ENCODE results near the gene FAAP100. TPM values are rescaled to one million over a fixed set of nuclear protein-coding genes. Genes with fewer than 3 reads are reported as not detected.

The FAAP100 gene
- total and polyA plus RNA-seq, 3 donors from 2014 or later = 17.6 to 45.8 (median 42.6) TPM

DNA sequence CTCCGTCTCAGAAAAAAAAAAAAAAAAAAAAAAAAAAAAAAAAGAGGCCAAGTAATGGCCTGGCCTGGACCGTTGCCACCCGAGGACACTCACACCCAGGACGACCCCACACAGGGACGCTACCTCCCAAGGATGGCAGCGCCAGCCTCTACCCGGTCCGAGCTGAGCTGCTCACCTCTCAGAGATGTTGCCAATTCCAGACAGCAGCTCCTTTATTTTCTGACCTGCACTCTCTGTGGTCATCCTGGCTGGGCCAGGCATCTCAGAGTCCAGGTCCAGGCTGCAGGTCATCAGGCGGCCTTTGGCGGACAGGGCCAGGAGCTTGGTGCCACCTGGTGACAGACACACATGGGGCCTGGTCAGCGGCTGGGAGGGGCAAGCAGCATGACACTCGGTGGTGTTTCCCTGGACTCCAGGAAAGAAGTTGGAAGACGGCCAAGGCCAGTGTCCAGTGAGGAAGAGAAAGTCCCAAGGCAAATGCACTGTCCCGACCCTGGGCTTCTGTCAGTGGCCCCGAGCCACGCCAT is 3.1 kb downstream of the FAAP100 start:
- no peak overlapping the region for H3K4me3 ChIP-seq
- intact Hi-C loops (cut with DNase I; ENCODE audit: low total_unique reads) = no loop called here
- H3K27me3 ChIP-seq = no peaks in the 10 kb centered on the region
- H3K9me3 ChIP-seq = no peaks in the 10 kb centered on the region
- no peak for DNase-seq
- H3K4me1 ChIP-seq = peaks cover 18% of the 10 kb centered on the region
- H3K27ac ChIP-seq = no peak overlapping the region
- 83 to 87% methylated on average over 12 to 16 of the region's 16 CpGs for WGBS, 2 donors
- TF ChIP-seq CTCF (IDR thresholded peaks at IDR 0.05) (no peak), POLR2A (IDR thresholded peaks at IDR 0.05) (no peak)
- no peaks in the 10 kb centered on the region for H3K36me3 ChIP-seq (ENCODE audit: low read depth, missing control alignments)

DNA sequence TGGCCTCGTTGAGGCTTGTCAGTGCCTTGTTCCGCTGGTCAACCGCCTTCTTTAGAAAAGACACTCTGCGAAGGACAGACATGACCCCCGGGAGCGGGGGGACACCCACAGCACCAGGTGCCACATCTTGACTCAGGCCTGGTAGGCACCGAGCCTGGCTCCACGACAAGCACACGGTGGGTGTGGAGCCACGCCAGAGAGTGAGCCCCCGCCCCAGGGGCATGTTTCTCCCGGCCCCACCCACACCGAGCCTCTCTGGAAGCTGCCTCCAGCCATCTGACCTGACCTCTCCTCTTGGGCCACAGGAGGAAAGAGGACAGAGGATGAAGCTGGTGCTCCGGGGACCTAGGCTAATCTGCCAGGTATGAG is 4.6 kb downstream of the FAAP100 start:
- no peak overlapping the region for H3K4me3 ChIP-seq
- H3K27me3 ChIP-seq = no peaks in the 10 kb centered on the region
- no peaks in the 10 kb centered on the region for H3K9me3 ChIP-seq
- TF ChIP-seq POLR2A (IDR thresholded peaks at IDR 0.05) (no peak), CTCF (IDR thresholded peaks at IDR 0.05) (no peak)
- no peak for DNase-seq
- H3K27ac ChIP-seq = no peak overlapping the region
- peaks cover 8% of the 10 kb centered on the region for H3K4me1 ChIP-seq
- no peaks in the 10 kb centered on the region for H3K36me3 ChIP-seq (ENCODE audit: low read depth, missing control alignments)
- intact Hi-C loops (cut with DNase I; ENCODE audit: low total_unique reads) = no loop called here
- WGBS, 2 donors = 87 to 90% methylated on average over 8 to 14 of the region's 14 CpGs

DNA sequence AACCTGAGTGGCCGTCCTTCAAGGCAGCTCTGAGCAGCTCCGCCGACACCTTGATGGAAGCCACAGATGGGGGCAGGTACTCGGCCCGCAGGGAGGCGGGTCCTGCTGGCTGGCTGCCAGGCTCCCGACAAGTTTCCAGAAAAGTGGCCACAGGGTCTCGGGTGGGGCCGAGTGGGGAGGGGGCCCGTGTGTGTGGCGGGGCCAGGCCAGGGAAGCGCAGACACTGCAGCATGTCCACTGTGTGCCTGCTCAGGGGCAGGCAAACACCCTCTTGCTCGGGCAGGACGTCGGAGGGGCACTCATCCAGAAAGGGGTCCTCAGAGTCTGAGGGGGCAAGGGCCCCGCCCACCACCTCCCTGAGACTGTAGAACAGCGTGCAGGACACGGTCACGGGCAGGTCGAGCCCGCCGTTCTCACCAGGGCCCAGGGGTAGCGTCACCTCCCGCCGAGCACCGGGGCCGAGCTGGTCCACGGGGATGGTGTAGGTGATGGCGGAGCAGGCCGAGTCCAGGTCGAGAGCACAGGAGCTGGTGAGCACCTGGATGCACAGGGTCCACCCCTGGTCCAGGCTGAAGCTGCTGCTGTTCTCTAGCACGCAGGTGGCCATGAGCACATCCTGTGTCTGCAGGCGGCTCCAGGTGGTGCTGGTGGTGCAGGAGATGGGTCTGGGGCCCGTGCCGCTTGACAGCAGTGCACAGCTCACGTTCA is 5.1 kb downstream of the FAAP100 start:
- no peak for TF ChIP-seq CTCF (IDR thresholded peaks at IDR 0.05)
- TF ChIP-seq POLR2A (IDR thresholded peaks at IDR 0.05) = no peak
- DNase-seq = no peak
- Histone ChIP-seq H3K27me3 (no peaks in the 10 kb centered on the region), H3K27ac (no peak overlapping the region), H3K9me3 (no peaks in the 10 kb centered on the region), H3K4me3 (no peak overlapping the region), H3K4me1 (peaks cover 8% of the 10 kb centered on the region), H3K36me3 (ENCODE audit: low read depth, missing control alignments) (no peaks in the 10 kb centered on the region)
- intact Hi-C loops (cut with DNase I; ENCODE audit: low total_unique reads) = no loop called here
- 85 to 89% methylated on average over 25 to 36 of the region's 36 CpGs for WGBS, 2 donors

GRCh38 chr17:81545160-81545949 is 6.8 kb downstream of the FAAP100 start:
- H3K4me1 ChIP-seq = no peaks in the 10 kb centered on the region
- no peak overlapping the region for H3K27ac ChIP-seq
- 84 to 91% methylated on average over 14 to 24 of the region's 24 CpGs for WGBS, 2 donors
- H3K9me3 ChIP-seq = no peaks in the 10 kb centered on the region
- no peaks in the 10 kb centered on the region for H3K36me3 ChIP-seq (ENCODE audit: low read depth, missing control alignments)
- no peak overlapping the region for H3K4me3 ChIP-seq
- no peak for DNase-seq
- intact Hi-C loops (cut with DNase I; ENCODE audit: low total_unique reads) = no loop called here
- H3K27me3 ChIP-seq = no peaks in the 10 kb centered on the region
- no peak for TF ChIP-seq POLR2A (IDR thresholded peaks at IDR 0.05)
- TF ChIP-seq CTCF (IDR thresholded peaks at IDR 0.05) = no peak
